ENCODE data around the gene LSM10. TPM values are rescaled to one million over a fixed set of nuclear protein-coding genes. Genes with fewer than 3 reads are reported as not detected.

Gene LSM10
- total RNA-seq, 1 experiment from 2014 or later, result 13.8 TPM

GRCh38 chr1:36351227-36351977, 46.3 kb downstream of the LSM10 start:
- no peak for DNase-seq (ENCODE audit: low spot score)

- DNase-seq (ENCODE audit: low spot score), result no peak
Observed at GRCh38 chr1:36350659-36351226, 47.0 kb downstream of the LSM10 start.

- no peak for DNase-seq (ENCODE audit: low spot score)
Observed at GRCh38 chr1:36349839-36350238, 47.9 kb downstream of the LSM10 start.

DNA sequence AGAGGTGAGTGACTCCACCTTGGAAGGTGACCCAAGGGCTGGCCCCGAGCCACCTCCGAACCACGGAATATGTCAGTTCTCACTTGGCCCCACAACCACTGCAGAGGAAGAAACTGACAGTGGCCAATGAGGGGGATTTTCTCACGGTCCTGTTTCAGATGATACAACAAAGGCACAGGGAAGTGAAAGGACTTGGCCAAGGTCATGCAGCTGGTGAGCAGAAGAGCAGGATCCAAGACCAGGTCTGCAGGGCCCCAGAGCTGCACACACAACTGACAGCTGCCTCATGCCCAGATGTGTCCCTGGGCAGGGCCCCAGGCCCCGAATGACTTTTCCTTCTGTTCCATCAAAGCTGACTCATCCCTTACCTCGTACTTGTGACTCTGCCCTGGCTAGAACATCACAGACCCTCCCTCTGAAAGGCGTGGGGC, 48.5 kb downstream of the LSM10 start:
- DNase-seq (ENCODE audit: low spot score), result no peak

GRCh38 chr1:36346741-36347370, 50.9 kb downstream of the LSM10 start:
- no peak for DNase-seq (ENCODE audit: low spot score)

DNA sequence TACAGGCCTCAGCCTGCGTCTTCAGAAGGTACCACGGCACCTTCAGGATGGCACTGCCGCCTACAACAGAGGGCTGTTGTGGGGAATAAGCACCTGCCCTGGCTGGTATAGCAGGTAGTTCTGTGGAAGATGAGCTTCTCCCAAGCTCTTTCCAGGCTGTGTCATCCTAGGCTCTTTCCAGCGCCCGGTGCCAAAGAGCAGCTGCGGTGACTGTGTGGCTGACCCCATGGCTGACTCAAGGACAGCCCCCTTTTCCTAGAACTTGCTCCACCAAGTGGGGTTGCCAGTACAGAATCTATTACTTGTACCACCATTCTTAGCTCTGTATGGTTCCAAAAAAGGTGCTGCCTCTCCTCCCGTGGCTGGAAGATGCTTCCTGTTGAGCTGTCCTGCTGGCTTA, 52.4 kb downstream of the LSM10 start:
- no peak for DNase-seq (ENCODE audit: low spot score)

GRCh38 chr1:36344395-36344680, 53.4 kb downstream of the LSM10 start:
- DNase-seq (ENCODE audit: low spot score), result no peak

DNA sequence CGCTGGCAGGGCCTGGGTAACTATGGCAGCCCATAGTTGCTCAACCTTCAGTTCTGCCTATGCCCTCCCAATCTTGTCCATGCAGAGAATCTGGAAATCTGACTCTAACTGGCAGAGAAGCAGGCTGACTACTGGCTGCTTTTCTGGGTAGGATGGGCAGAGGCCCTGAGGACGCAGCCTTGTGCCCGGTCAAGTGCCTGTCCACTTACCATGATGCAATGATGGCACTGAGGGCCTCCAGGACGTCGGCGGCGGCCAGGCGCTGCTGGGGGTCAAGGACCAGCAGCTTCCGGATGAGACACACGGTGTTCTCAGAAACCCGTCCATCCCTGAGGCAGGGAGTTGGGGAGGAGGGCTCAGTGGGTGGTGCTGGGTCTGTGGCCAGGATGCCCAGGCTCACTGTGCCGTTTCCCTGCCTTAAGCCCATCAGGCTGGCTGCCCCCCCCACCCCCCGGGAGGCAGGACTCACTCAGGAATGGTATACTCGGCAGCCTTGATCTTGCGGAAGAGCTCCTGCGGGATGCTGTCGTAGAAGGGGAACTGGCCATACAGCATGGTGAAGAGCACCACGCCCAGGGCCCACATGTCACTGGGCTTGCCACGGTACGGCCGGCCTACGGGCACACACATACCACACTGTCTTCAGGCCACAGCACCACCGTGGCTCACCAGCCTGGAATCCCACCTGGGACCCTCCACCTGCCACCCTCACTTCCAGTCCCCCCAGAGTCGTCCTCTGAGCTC, 53.9 kb downstream of the LSM10 start:
- no peak for DNase-seq (ENCODE audit: low spot score)

Small RNA genes within 50 kb of the gene (small RNA-seq; reads per million reads assigned to genes)
- gene RNU4-27P (not detected), gene SNORA63C (not detected)

Other genes starting within 250 kb of the LSM10 start
- gene TRAPPC3, start 248.4 kb downstream of the LSM10 start, total RNA-seq (2014; rRNA removed; shearing (Covaris generic)), result 65.8 and 80.9 TPM in 2 replicates
- gene MAP7D1, start 241.7 kb downstream of the LSM10 start, total RNA-seq (2014; rRNA removed; shearing (Covaris generic)), result 76.6 and 81.5 TPM in 2 replicates
- 46.6 and 64.4 TPM in 2 replicates for gene THRAP3, start 173.5 kb downstream of the LSM10 start, total RNA-seq (2014; rRNA removed; shearing (Covaris generic))
- gene SH3D21, start 91.5 kb downstream of the LSM10 start, total RNA-seq (2014; rRNA removed; shearing (Covaris generic)), result 12.6 and 14.8 TPM in 2 replicates
- 25.0 and 32.9 TPM in 2 replicates for gene EVA1B, start 74.3 kb downstream of the LSM10 start, total RNA-seq (2014; rRNA removed; shearing (Covaris generic))
- gene STK40, start 12.0 kb downstream of the LSM10 start, total RNA-seq (2014; rRNA removed; shearing (Covaris generic)), result 21.0 and 26.2 TPM in 2 replicates
- gene OSCP1, start 52.5 kb upstream of the LSM10 start, total RNA-seq (2014; rRNA removed; shearing (Covaris generic)), result 1.1 and 2.0 TPM in 2 replicates
- gene MRPS15, start 66.5 kb upstream of the LSM10 start, total RNA-seq (2014; rRNA removed; shearing (Covaris generic)), result 184 and 209 TPM in 2 replicates
- gene CSF3R, start 85.0 kb upstream of the LSM10 start, total RNA-seq (2014; rRNA removed; shearing (Covaris generic)), result under 0.01 TPM in 1 of 2 replicates, not detected in the other